HG02973 (cell line): ENCODE measurements around the gene NUP42.

ENCODE experiments used
- ATAC-seq: cut with Tn5 transposase; IDR thresholded peaks from one replicate; pipeline ENCODE4 v1.9.1; 2021; ENCODE audit warnings: moderate library complexity; ENCODE audit not compliant: unreplicated experiment

The NUP42 gene

GRCh38 chr7:23232966-23233365 is 51.1 kb downstream of the NUP42 start:
- ATAC-seq: no peak

GRCh38 chr7:23234569-23235296 is 52.9 kb downstream of the NUP42 start:
- no peak for ATAC-seq

- no peak for ATAC-seq
These were observed 54.0 kb downstream of the NUP42 start for GRCh38 chr7:23235813-23236221.

GRCh38 chr7:23237000-23237399 is 55.2 kb downstream of the NUP42 start:
- no peak for ATAC-seq

- ATAC-seq: no peak
These were observed 57.3 kb downstream of the NUP42 start for GRCh38 chr7:23238983-23239652.

GRCh38 chr7:23239698-23240097 is 57.9 kb downstream of the NUP42 start:
- no peak for ATAC-seq

- ATAC-seq: no peak
These were observed 60.5 kb downstream of the NUP42 start for GRCh38 chr7:23242321-23242720.

GRCh38 chr7:23242935-23243334 is 61.1 kb downstream of the NUP42 start:
- no peak for ATAC-seq

- no peak for ATAC-seq
These were observed 64.7 kb downstream of the NUP42 start, which contains the start of gene GPNMB for GRCh38 chr7:23246555-23246954. Gene GPNMB (plus strand): TSS chr7:23246775. CDS start chr7:23246858, 83 bp downstream.

- ATAC-seq: no peak
These were observed 65.3 kb downstream of the NUP42 start for GRCh38 chr7:23247046-23247602.

GRCh38 chr7:23247603-23248335 is 65.9 kb downstream of the NUP42 start:
- ATAC-seq: no peak

GRCh38 chr7:23249486-23249885 is 67.6 kb downstream of the NUP42 start:
- ATAC-seq: no peak
